Keratinocyte (primary cell): ENCODE measurements around the gene RAPGEF4. TPM values are rescaled to one million over a fixed set of nuclear protein-coding genes. Genes with fewer than 3 reads are reported as not detected.

Experiments used
- DNase-seq: peaks from one replicate; pipeline ENCODE4 v3.0.0-alpha.2; 2011; ENCODE audit warnings: low read depth, missing footprints, low spot score
- FAIRE-seq: peaks from 2 replicates; lab custom pipeline; 2011; peaks lifted over from hg19 to GRCh38; lab: Jason Lieb, UNC
- H2AFZ ChIP-seq: 2 replicates; pipeline ENCODE4 v1.6.0; 2012; ENCODE audit warnings: low read length, control low read depth, inconsistent platforms; ENCODE audit not compliant: control insufficient read depth
- H3K27ac ChIP-seq: 2 replicates; pipeline ENCODE4 v1.5.1; 2011; ENCODE audit warnings: low read length; ENCODE audit not compliant: control insufficient read depth, insufficient read depth
- H3K27me3 ChIP-seq: 3 replicates; pipeline ENCODE4 v1.6.0; 2011; ENCODE audit warnings: low read length; ENCODE audit not compliant: control insufficient read depth, insufficient read depth; ENCODE audit errors: extremely low read depth
- H3K36me3 ChIP-seq, 2 experiments: 2 replicates in 1 of 2; 3 replicates in 1 of 2; pipeline ENCODE4 v1.5.1; 2011; ENCODE audit warnings: low read length in 2 of 2, mild to moderate bottlenecking in 1 of 2; ENCODE audit not compliant: control insufficient read depth in 2 of 2, insufficient read depth in 2 of 2; ENCODE audit errors: extremely low read depth in 1 of 2
- H3K4me1 ChIP-seq: 3 replicates; pipeline ENCODE4 v1.5.1; 2011; ENCODE audit warnings: low read length; ENCODE audit not compliant: control insufficient read depth, insufficient read depth; ENCODE audit errors: extremely low read depth
- H3K4me2 ChIP-seq: 3 replicates; pipeline ENCODE4 v1.6.0; 2011; ENCODE audit warnings: low read depth, low read length; ENCODE audit not compliant: control insufficient read depth, insufficient read depth; ENCODE audit errors: extremely low read depth
- H3K4me3 ChIP-seq, 3 experiments: fragments of 200-600 bp in 1 of 3; sonication (generic) in 1 of 3; 2 replicates in 2 of 3; 3 replicates in 1 of 3; pipeline ENCODE4 v1.5.1; 2011 to 2016; ENCODE audit warnings: low read length in 3 of 3, mild to moderate bottlenecking in 3 of 3, control low read depth in 2 of 3, inconsistent platforms in 1 of 3, low read depth in 1 of 3, mixed read lengths in 1 of 3, mixed run types in 1 of 3, moderate library complexity in 1 of 3; ENCODE audit not compliant: control insufficient read depth in 2 of 3, insufficient read depth in 2 of 3; ENCODE audit errors: extremely low read depth in 1 of 3
- H3K79me2 ChIP-seq: 2 replicates; pipeline ENCODE4 v1.6.0; 2012; ENCODE audit warnings: low read length; ENCODE audit not compliant: control insufficient read depth, insufficient read depth
- H3K9ac ChIP-seq: 3 replicates; pipeline ENCODE4 v1.6.0; 2011; ENCODE audit warnings: low read length; ENCODE audit not compliant: control insufficient read depth, insufficient read depth; ENCODE audit errors: extremely low read depth
- H3K9me1 ChIP-seq: 3 replicates; pipeline ENCODE4 v1.6.0; 2011; ENCODE audit warnings: low read length; ENCODE audit not compliant: control insufficient read depth, insufficient read depth; ENCODE audit errors: extremely low read depth
- H3K9me3 ChIP-seq: 2 replicates; pipeline ENCODE4 v1.5.1; 2012; ENCODE audit warnings: low read depth, low read length; ENCODE audit not compliant: control insufficient read depth
- H4K20me1 ChIP-seq: 3 replicates; pipeline ENCODE4 v1.6.0; 2011; ENCODE audit warnings: low read length; ENCODE audit not compliant: control insufficient read depth, insufficient read depth; ENCODE audit errors: extremely low read depth
- CTCF ChIP-seq, 3 experiments: IDR thresholded peaks in 1 of 3; conservative IDR thresholded peaks in 1 of 3; optimal IDR thresholded peaks in 1 of 3; 2 replicates in 2 of 3; 3 replicates in 1 of 3; pipeline versions ENCODE3 to v1.5.1; 2011; ENCODE audit warnings: low read length in 3 of 3, mild to moderate bottlenecking in 3 of 3, moderate library complexity in 2 of 3, control low read depth in 1 of 3, inconsistent platforms in 1 of 3; ENCODE audit not compliant: insufficient read depth in 2 of 3; ENCODE audit errors: extremely low read depth in 1 of 3
- EZH2 ChIP-seq: IDR thresholded peaks from one replicate; pipeline ENCODE4 v1.6.1; 2012; ENCODE audit warnings: inconsistent platforms, mild to moderate bottlenecking, low read length, moderate library complexity
- dilution Hi-C: fragments of 300-500 bp; cut with MboI; formaldehyde crosslinking; loops from one replicate; pipeline ENCODE4 v1.7.0; 2020; ENCODE audit warnings: low sequenced_read_pairs; ENCODE audit not compliant: extremely low pct_ligation_motif_present
- polyA plus RNA-seq, 5 experiments: library from polyadenylated mRNA; depleted of rRNA in 3 of 5; stranded (reverse) in 3 of 5; stranded (forward) in 1 of 5; unstranded in 1 of 5; fragments of >200 nt; gene quantifications; 1 replicate in 1 of 5; 2 replicates in 3 of 5; 3 replicates in 1 of 5; pipeline versions ENCODE4 v1.2.1 to v1.2.3, GENCODE V29; 2011 to 2012; ENCODE audit warnings: missing spikeins in 2 of 5, low read depth in 1 of 5, low replicate concordance in 1 of 5

RAPGEF4 gene
- polyA plus RNA-seq, 1 donor (not counting 4 experiments of a cell fraction or from before 2014, with no cell fraction given) = 1.6 TPM

GRCh38 chr2:173002751-173003541, 267.3 kb downstream of the RAPGEF4 start:
- no peak overlapping the region for H3K4me3 ChIP-seq
- no peaks in the 10 kb centered on the region for H4K20me1 ChIP-seq
- H3K9me3 ChIP-seq = no peaks in the 10 kb centered on the region
- TF ChIP-seq EZH2 (no peak), CTCF (optimal IDR thresholded peaks at IDR 0.05 in 1 of 3, IDR thresholded peaks at IDR 0.05 in 1 of 3, conservative IDR thresholded peaks at IDR 0.05 in 1 of 3; ENCODE audit: extremely low read depth in 1 of 3, insufficient read depth in 2 of 3, low read length in 3 of 3) (no peak)
- H3K27ac ChIP-seq = no peak overlapping the region
- H3K27me3 ChIP-seq = no peaks in the 10 kb centered on the region
- H3K9ac ChIP-seq = no peak overlapping the region
- H3K79me2 ChIP-seq = no peaks in the 10 kb centered on the region
- no peaks in the 10 kb centered on the region for H3K9me1 ChIP-seq
- no peak overlapping the region for H2AFZ ChIP-seq
- DNase-seq (no peak), FAIRE-seq (no peak)
- dilution Hi-C loops = no loop called here
- H3K4me2 ChIP-seq = no peak overlapping the region
- no peaks in the 10 kb centered on the region for H3K36me3 ChIP-seq
- peaks cover 3% of the 10 kb centered on the region for H3K4me1 ChIP-seq

- H3K9me1 ChIP-seq = no peaks in the 10 kb centered on the region
- H3K27ac ChIP-seq = no peak overlapping the region
- no peak for FAIRE-seq
- no peak for DNase-seq
- H3K9ac ChIP-seq = no peak overlapping the region
- no peak overlapping the region for H2AFZ ChIP-seq
- H3K27me3 ChIP-seq = no peaks in the 10 kb centered on the region
- no peak overlapping the region for H3K4me3 ChIP-seq
- no peaks in the 10 kb centered on the region for H4K20me1 ChIP-seq
- H3K36me3 ChIP-seq = no peaks in the 10 kb centered on the region
- H3K4me1 ChIP-seq = no peaks in the 10 kb centered on the region
- TF ChIP-seq EZH2 = no peak
- TF ChIP-seq CTCF (optimal IDR thresholded peaks at IDR 0.05 in 1 of 3, IDR thresholded peaks at IDR 0.05 in 1 of 3, conservative IDR thresholded peaks at IDR 0.05 in 1 of 3; ENCODE audit: extremely low read depth in 1 of 3, insufficient read depth in 2 of 3, low read length in 3 of 3) = no peak
- dilution Hi-C loops = no loop called here
- no peaks in the 10 kb centered on the region for H3K79me2 ChIP-seq
- H3K4me2 ChIP-seq = no peak overlapping the region
- no peaks in the 10 kb centered on the region for H3K9me3 ChIP-seq
These were observed 273.1 kb downstream of the RAPGEF4 start for GRCh38 chr2:173008786-173009185.
